ENCODE data around the gene DACT2.

DNA sequence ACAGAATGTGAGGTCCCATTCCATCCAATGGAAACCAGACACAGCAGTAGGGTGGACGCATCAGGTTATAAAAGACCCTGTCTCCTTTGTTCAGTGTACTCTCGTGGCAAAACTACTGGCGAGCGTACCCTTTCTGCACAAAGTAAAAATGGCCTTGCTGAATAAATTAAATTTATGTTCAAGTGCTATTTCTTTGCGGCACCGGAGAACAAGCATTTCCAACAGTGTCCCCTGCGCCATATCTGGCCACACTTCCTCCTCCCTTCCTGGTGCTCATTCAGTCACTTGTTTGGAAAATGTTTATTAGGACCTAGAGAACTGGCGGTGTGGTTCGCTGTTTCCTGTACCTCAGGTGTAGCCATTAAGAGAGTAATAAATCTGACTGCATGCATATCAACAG is 46.9 kb upstream of the DACT2 start:
- TF ChIP-seq MAX (CRISPR knock-in tag; IDR thresholded peaks at IDR 0.05) (no peak), ZBTB43 (CRISPR knock-in tag; IDR thresholded peaks at IDR 0.05) (no peak), ESRRA (CRISPR knock-in tag; IDR thresholded peaks at IDR 0.05; ENCODE audit: borderline replicate concordance) (no peak), ZNF121 (CRISPR knock-in tag; IDR thresholded peaks at IDR 0.05) (no peak), CREB1 (CRISPR knock-in tag; IDR thresholded peaks at IDR 0.05) (no peak)
- TF ChIP-seq, protein P1, sequence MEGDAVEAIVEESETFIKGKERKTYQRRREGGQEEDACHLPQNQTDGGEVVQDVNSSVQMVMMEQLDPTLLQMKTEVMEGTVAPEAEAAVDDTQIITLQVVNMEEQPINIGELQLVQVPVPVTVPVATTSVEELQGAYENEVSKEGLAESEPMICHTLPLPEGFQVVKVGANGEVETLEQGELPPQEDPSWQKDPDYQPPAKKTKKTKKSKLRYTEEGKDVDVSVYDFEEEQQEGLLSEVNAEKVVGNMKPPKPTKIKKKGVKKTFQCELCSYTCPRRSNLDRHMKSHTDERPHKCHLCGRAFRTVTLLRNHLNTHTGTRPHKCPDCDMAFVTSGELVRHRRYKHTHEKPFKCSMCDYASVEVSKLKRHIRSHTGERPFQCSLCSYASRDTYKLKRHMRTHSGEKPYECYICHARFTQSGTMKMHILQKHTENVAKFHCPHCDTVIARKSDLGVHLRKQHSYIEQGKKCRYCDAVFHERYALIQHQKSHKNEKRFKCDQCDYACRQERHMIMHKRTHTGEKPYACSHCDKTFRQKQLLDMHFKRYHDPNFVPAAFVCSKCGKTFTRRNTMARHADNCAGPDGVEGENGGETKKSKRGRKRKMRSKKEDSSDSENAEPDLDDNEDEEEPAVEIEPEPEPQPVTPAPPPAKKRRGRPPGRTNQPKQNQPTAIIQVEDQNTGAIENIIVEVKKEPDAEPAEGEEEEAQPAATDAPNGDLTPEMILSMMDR (IDR thresholded peaks at IDR 0.05) = no peak
- TF ChIP-seq, protein P2, sequence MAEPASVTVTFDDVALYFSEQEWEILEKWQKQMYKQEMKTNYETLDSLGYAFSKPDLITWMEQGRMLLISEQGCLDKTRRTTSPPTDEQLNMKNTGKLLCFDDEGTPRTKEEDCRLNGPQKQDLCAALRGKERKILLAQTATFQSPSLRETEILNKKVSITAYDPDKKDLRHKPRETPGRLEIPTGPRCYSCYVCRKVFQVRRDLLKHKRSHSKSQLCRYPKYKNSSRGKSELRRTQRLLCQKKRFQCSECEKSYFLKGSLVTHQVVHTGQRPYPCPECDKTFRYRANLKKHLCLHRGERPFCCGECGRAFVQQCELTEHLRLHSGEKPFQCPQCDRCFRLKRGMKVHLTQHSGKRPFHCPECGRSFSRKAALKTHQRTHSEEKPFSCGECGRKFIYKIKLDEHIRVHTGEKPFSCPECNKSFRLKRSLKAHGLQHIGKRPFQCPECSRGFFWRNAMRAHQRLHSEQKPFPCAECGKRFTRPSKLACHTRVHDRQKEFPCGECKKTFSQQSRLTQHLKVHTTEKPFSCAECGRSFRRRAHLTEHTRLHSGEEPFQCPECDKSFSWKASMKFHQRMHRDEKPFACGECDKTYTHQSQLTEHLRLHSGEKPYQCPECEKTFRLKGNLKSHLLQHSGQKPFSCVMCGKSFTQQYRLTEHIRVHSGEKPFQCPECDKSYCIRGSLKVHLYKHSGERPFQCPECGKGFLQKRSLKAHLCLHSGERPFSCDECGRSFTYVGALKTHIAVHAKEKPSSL (CRISPR knock-in tag; conservative IDR thresholded peaks at IDR 0.05) = no peak
- TF ChIP-seq, protein P3, sequence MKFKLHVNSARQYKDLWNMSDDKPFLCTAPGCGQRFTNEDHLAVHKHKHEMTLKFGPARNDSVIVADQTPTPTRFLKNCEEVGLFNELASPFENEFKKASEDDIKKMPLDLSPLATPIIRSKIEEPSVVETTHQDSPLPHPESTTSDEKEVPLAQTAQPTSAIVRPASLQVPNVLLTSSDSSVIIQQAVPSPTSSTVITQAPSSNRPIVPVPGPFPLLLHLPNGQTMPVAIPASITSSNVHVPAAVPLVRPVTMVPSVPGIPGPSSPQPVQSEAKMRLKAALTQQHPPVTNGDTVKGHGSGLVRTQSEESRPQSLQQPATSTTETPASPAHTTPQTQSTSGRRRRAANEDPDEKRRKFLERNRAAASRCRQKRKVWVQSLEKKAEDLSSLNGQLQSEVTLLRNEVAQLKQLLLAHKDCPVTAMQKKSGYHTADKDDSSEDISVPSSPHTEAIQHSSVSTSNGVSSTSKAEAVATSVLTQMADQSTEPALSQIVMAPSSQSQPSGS (CRISPR knock-in tag; IDR thresholded peaks at IDR 0.05; ENCODE audit: borderline replicate concordance, low read depth) = no peak
